ES-I3 (cell line): ENCODE results near the gene CCDC120.

Experiments used
- H3K36me3 ChIP-seq: 2 replicates; pipeline ENCODE4 v1.6.1; 2013; ENCODE audit warnings: mild to moderate bottlenecking, low read length, control low read depth, moderate library complexity; ENCODE audit not compliant: insufficient read depth
- H3K4me1 ChIP-seq: 2 replicates; pipeline ENCODE4 v1.6.1; 2013; ENCODE audit warnings: mild to moderate bottlenecking, control low read depth, low read length; ENCODE audit not compliant: insufficient read depth
- H3K9ac ChIP-seq: 2 replicates; pipeline ENCODE4 v1.6.1; 2013; ENCODE audit warnings: low read depth, mild to moderate bottlenecking, low read length, moderate library complexity
- H3K9me3 ChIP-seq: 2 replicates; pipeline ENCODE4 v1.6.1; 2013; ENCODE audit warnings: mild to moderate bottlenecking, low read length, moderate library complexity; ENCODE audit not compliant: control insufficient read depth, insufficient read depth

CCDC120 gene, protein sequence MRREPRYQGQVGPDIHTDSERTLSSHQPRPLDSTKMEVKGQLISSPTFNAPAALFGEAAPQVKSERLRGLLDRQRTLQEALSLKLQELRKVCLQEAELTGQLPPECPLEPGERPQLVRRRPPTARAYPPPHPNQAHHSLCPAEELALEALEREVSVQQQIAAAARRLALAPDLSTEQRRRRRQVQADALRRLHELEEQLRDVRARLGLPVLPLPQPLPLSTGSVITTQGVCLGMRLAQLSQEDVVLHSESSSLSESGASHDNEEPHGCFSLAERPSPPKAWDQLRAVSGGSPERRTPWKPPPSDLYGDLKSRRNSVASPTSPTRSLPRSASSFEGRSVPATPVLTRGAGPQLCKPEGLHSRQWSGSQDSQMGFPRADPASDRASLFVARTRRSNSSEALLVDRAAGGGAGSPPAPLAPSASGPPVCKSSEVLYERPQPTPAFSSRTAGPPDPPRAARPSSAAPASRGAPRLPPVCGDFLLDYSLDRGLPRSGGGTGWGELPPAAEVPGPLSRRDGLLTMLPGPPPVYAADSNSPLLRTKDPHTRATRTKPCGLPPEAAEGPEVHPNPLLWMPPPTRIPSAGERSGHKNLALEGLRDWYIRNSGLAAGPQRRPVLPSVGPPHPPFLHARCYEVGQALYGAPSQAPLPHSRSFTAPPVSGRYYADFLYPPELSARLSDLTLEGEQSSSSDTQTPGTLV

GRCh38 chrX:49058794-49059193, at the start of gene CCDC120:
Gene CCDC120, plus strand, starts transcription at chrX:49058999. Its CDS starts 3,043 bp downstream, at chrX:49062042.
- Histone ChIP-seq H3K9me3 (no peaks in the 10 kb centered on the region), H3K36me3 (peaks cover 5% of the 10 kb centered on the region; the same call in 1 of the 2 replicates), H3K9ac (peak within 1 kb of the TSS; percentile 78), H3K4me1 (peaks cover 9% of the 10 kb centered on the region)

DNA sequence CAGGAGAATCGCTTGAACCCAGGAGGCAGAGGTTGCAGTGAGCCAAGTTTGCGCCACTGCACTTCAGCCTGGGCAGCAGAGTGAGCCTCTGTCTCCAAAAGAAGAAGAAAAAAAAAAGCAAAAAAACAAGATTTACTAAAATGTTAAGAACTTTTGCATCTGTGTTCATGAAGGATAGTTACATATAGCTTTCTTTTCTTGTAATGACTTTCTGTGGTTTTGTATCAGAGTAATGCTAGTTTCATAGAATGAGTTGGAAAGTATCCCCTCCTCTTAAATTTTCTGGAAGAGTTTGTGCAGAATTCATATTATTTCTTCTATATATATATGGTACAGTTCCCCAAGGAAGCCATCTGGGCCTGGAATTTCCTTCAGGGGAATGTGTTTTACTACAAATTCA, 39.7 kb upstream of the CCDC120 start:
- no peaks in the 10 kb centered on the region for H3K36me3 ChIP-seq
- no peaks in the 10 kb centered on the region for H3K4me1 ChIP-seq
- H3K9ac ChIP-seq = no peak overlapping the region
- no peaks in the 10 kb centered on the region for H3K9me3 ChIP-seq

DNA sequence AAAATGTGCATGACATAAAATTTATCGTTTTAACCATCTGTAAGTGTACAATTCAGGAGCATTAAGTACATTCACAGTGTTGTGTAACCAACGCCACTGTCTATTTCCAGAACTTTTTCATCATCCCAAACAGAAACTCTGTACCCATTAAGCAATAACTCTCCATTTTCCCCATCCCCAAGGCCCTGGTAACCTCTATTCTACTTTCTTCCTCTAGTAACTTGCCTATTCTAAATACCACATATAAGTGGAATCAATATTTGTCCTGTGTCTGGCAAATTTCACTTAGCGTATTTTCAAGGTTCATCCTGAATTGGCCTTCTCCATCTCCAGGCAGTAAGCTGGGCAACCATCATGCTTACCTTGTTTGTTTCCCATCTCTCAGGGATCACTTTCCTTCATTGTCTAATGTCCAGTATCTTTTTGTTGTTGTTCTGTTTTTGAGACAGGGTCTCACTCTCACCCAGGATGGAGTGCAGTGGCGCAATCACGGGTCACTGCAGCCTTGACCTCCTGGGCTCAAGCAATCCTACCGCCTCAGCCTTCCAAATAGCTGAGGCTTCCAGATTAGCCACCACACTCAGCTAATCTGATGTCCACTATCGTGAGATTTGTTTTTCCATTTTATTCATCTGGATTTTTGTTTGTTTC, 39.1 kb upstream of the CCDC120 start:
- no peaks in the 10 kb centered on the region for H3K4me1 ChIP-seq
- peaks cover 6% of the 10 kb centered on the region; the same call in 1 of the 2 replicates for H3K36me3 ChIP-seq
- no peak overlapping the region for H3K9ac ChIP-seq
- no peaks in the 10 kb centered on the region for H3K9me3 ChIP-seq

- H3K9me3 ChIP-seq = no peaks in the 10 kb centered on the region
- H3K4me1 ChIP-seq = peaks cover 5% of the 10 kb centered on the region
- H3K9ac ChIP-seq = no peak overlapping the region
- H3K36me3 ChIP-seq = peaks cover 31% of the 10 kb centered on the region
These were observed 28.9 kb upstream of the CCDC120 start for GRCh38 chrX:49029876-49030275.

GRCh38 chrX:49030283-49030682, 28.5 kb upstream of the CCDC120 start:
- peaks cover 31% of the 10 kb centered on the region for H3K36me3 ChIP-seq
- H3K4me1 ChIP-seq = peaks cover 5% of the 10 kb centered on the region
- no peaks in the 10 kb centered on the region for H3K9me3 ChIP-seq
- H3K9ac ChIP-seq = no peak overlapping the region

GRCh38 chrX:49037883-49038475, 20.8 kb upstream of the CCDC120 start:
- Histone ChIP-seq H3K36me3 (peaks cover 37% of the 10 kb centered on the region), H3K9ac (no peak overlapping the region)

DNA sequence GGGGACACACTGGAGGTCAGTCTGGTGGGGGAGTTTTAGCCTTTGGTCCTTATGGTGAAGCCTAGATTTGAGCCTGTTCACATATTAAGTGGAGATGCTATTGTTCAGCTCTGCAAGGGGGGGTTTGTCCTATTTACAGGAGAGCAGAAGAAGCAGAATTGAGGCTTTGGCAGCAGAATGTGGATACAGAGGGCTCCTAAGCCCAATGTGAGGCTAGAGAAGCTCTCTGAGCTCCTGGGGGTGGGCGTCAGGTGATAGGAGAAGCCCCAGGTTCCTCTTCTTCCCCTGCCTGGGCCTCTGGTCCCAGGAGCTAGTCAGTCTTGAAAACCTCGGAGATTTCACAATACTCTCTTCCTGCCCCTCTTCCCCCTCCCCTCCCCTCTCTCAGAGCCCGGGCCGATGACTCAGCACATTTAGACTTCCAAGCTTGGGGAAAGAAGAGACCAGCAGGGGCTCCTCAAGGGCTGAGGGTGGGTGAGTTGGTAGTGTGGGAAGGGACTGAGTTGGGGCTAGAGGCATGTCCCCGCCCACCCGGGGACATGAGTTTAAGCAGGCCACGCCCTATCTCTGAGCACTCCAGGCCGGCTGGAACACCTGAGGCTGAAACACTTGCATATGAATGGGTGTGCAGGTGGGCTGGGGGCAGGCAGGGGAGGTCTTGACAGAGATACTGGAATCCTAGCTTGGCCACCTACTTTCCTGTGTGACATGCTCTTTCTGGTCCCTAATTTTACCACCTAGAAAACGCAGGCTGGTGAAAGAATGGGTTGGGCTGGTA, 19.0 kb upstream of the CCDC120 start:
- Histone ChIP-seq H3K4me1 (peaks cover 12% of the 10 kb centered on the region), H3K9me3 (no peaks in the 10 kb centered on the region), H3K36me3 (peaks cover 22% of the 10 kb centered on the region), H3K9ac (peak overlapping the region; percentile 23)

More at GRCh38 chrX:49037883-49038475, 20.8 kb upstream of the CCDC120 start:
- H3K9me3 ChIP-seq = no peaks in the 10 kb centered on the region
- peaks cover 12% of the 10 kb centered on the region for H3K4me1 ChIP-seq

DNA sequence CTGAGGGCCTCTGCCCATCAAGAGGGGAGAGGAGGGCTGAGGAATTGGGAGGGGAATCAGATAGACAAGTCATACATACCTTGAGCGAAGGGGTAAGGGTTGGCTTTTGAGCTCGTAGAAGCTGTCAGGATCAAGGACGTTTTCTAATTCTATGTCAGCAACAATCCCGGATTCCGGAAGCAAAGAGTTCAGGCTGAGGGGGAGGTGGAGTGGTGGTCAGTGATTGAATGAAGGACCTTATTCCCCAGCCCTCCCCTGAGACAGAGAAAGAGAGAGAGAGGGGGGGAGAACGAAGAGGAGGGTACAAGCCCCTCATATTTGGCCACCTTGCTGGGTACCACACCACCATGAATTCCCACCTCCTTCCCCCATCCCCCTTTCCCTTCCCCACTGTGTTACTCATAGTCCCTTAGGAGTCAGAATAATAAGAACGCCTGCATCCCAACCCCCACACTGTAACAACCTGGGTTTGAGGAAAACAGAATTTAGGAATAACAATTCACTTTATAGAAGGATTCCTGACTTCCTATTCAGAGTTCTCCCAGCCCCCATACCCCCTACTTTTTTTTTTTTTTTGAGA, 18.3 kb upstream of the CCDC120 start:
- H3K36me3 ChIP-seq = peaks cover 22% of the 10 kb centered on the region
- peaks cover 12% of the 10 kb centered on the region for H3K4me1 ChIP-seq
- no peaks in the 10 kb centered on the region for H3K9me3 ChIP-seq
- peak overlapping the region; percentile 23 for H3K9ac ChIP-seq

DNA sequence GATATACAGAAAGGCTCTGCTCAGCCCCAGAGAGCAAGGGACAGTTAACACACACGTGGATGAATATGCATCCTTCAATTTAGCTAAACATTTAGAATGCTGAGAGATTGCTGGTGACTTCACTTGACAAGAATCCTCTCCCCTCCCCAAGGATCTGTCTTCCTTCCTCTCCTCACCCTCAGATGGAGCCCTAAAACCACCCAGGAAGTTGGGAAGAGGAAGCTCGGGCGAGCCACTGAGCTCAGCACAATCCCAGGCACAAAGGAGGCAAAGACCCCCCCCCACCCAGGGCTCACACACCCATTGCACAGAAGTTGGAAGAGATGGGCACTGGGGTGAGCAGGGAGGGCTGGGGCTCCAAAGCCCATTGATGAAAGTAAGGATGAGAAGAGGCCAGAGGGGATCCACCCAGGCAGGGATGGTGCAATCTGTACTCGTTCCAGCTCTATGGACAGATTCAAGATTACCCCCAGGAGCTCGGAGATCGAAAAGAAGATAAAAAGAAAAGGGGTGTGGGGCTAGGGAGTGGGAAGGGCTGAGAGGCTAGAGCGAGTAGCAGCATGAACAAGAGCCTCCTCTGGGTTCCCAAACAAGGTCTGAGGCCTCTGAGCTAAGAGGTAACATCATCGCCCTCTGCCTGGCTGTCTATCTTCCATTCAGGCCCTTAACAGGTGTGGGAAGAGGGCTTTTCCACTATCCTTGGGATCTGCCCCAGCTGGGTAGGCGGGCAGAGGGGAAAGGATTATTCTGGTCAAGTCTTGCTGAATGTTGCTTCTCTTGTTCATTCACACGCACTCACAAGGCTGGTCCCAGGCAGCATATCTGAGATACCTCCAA, 16.8 kb upstream of the CCDC120 start:
- H3K9ac ChIP-seq = peak overlapping the region; percentile 73
- peaks cover 22% of the 10 kb centered on the region for H3K36me3 ChIP-seq
- no peaks in the 10 kb centered on the region for H3K9me3 ChIP-seq
- H3K4me1 ChIP-seq = peaks cover 12% of the 10 kb centered on the region

- Histone ChIP-seq H3K36me3 (peaks cover 19% of the 10 kb centered on the region), H3K4me1 (peaks cover 12% of the 10 kb centered on the region), H3K9ac (peak overlapping the region; percentile 73), H3K9me3 (no peaks in the 10 kb centered on the region)
These were observed 16.1 kb upstream of the CCDC120 start for GRCh38 chrX:49042581-49043219.

DNA sequence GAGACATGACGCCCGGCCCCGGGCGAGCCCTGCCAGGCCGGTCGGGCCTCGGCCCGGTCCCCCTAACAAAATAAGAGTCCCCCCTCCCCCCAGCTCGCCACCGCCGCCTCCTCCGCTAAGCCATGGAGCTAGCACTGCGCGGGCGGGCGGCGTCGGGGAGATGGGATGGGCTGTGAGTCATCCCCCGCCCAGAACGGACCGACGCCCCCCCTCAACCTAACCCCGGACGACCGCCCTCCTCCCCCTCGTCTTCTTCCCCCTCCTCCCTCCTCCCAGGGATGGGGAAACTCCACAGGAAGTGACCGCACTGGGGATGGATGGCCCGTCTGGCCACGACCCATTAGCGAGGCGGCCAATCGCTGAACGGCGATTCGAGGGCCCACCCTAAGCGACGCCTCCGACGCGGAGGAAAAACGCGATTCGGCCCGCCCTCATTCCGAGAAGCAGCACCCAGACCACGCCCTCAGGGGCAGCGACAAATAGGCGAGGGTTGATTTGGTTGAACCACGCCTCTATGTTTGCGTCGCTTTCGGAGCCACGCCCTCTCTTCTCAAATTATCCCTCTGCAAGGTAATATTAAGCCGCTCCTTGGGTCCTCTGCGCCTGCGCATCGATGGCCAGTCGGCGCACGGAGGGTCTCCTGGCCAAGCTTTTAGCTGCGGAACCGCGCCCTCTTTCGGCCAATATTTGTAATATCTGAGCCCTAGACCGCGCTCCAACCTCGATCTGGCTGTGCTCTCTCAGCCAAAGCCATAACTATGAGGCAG, 15.4 kb upstream of the CCDC120 start, which contains the start of gene TFE3:
TSS of gene TFE3 (minus strand) at position 138 of the 767 bp plus-strand sequence. CDS start at position 7, 131 bp downstream.
- Histone ChIP-seq H3K4me1 (peaks cover 12% of the 10 kb centered on the region), H3K36me3 (peaks cover 12% of the 10 kb centered on the region), H3K9me3 (no peaks in the 10 kb centered on the region), H3K9ac (peak within 1 kb of the TSS; percentile 73)

DNA sequence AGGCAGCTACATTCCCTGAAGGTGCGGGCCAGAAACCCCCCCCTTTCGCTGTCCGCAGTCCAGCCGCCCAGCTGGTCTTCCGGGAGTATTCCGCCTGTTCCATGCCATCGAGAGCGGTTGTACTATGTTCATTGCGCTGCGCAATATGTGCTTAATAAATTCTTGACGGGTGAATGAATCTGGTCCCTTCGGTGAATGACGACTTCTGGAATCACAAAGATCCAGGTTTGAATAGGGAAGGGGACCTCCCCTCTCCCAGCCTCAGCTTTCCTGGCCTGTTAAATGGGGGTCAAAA, 14.9 kb upstream of the CCDC120 start:
- Histone ChIP-seq H3K9me3 (no peaks in the 10 kb centered on the region), H3K4me1 (peaks cover 8% of the 10 kb centered on the region), H3K9ac (peak overlapping the region; percentile 50; the same call in 1 of the 2 replicates), H3K36me3 (peaks cover 7% of the 10 kb centered on the region)
